ENCODE measurements around the gene SYNE2.

SYNE2 gene

GRCh38 chr14:64075613-64076005 lies 222.8 kb downstream of the SYNE2 start:
- no peak for DNase-seq (ENCODE audit: low read depth)
- TF ChIP-seq CTCF (conservative IDR thresholded peaks at IDR 0.05; ENCODE audit: low read length): no peak
- H3K4me3 ChIP-seq (ENCODE audit: low read length): no peak overlapping the region

GRCh38 chr14:64080452-64080851 lies 227.6 kb downstream of the SYNE2 start:
- H3K4me3 ChIP-seq (ENCODE audit: low read length): no peak overlapping the region
- no peak for TF ChIP-seq CTCF (conservative IDR thresholded peaks at IDR 0.05; ENCODE audit: low read length)
- no peak for DNase-seq (ENCODE audit: low read depth)

DNA sequence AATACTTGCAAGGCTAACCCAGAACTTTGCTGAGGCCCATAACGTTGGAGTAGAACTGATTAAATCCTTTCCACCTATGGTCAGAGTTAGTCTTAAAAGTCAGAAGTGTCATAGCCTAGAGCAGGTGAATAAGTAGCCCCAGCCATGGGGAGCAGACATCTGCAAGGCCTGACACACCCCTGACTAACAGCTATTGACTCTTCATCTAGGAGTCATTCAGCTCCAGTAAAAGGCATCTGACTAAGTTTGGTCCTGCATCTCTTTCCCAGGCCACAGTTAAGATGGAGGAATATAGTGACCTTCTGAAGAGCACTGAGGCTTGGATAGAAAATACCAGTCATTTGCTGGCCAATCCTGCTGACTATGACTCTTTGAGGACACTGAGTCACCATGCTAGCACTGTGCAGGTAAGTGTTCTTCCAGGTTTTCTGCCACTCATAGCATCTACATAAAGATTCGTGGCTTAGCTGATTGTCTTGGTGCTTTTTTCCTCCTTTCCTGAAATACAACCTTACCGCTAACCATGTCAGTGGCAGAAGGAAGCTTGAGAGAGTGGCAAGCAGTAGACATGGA lies 228.5 kb downstream of the SYNE2 start:
- no peak for DNase-seq (ENCODE audit: low read depth)
- no peak for TF ChIP-seq CTCF (conservative IDR thresholded peaks at IDR 0.05; ENCODE audit: low read length)
- H3K4me3 ChIP-seq (ENCODE audit: low read length): no peak overlapping the region

DNA sequence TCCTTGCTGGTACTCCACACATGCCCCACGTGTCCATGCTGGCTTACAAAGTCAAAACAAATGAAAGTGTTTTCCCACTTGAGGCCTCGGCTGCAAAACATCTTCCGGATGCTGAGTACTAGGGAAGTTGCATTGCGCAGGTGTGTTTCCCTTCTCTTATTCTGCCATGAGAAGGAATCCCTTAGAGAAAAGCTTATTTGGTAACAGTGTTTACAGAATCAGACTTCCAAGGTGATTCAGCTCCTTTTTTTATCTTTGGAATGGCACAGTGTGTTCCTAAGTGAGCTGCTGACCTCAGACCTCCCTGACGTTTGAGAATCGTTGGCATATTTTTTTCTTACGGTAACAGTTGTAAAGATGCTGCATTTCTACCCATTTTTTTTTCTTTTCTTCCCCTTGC lies 230.0 kb downstream of the SYNE2 start:
- no peak for DNase-seq (ENCODE audit: low read depth)
- no peak for TF ChIP-seq CTCF (conservative IDR thresholded peaks at IDR 0.05; ENCODE audit: low read length)
- no peak overlapping the region for H3K4me3 ChIP-seq (ENCODE audit: low read length)

DNA sequence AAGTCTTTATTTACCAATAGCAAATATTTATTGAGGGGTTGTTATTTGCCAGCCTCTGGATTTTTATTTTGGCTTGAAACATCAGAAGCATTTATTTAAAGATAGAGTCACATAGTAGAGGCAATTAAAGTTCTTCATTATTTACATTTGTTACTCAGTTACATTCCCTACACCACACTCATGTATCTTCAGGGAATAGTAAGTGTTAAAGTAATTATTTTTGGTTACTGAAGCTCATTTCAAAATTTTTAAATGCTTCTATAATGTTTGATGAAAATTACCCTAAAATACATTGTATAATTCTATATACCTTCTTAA lies 235.8 kb downstream of the SYNE2 start:
- H3K4me3 ChIP-seq (ENCODE audit: low read length): no peak overlapping the region
- TF ChIP-seq CTCF (conservative IDR thresholded peaks at IDR 0.05; ENCODE audit: low read length): no peak
- DNase-seq (ENCODE audit: low read depth): no peak

- no peak for TF ChIP-seq CTCF (conservative IDR thresholded peaks at IDR 0.05; ENCODE audit: low read length)
- H3K4me3 ChIP-seq (ENCODE audit: low read length): no peak overlapping the region
- no peak for DNase-seq (ENCODE audit: low read depth)
Measured at GRCh38 chr14:64089920-64090319, 237.1 kb downstream of the SYNE2 start.

- no peak for TF ChIP-seq CTCF (conservative IDR thresholded peaks at IDR 0.05; ENCODE audit: low read length)
- DNase-seq (ENCODE audit: low read depth): no peak
- no peak overlapping the region for H3K4me3 ChIP-seq (ENCODE audit: low read length)
Measured at GRCh38 chr14:64091217-64091616, 238.4 kb downstream of the SYNE2 start.

All from AG10803 (cell line).